Measurements from ENCODE around the gene TUBB. TPM values are rescaled to one million over a fixed set of nuclear protein-coding genes. Genes with fewer than 3 reads are reported as not detected.
A peak's percentile ranks its signal among the peaks of the same experiment; 100 is the strongest.

TUBB gene
- total RNA-seq, 1 donor from 2014 or later: 136 TPM

GRCh38 chr6:30707281-30707850 is 12.8 kb upstream of the TUBB start:
- TF ChIP-seq, protein P1, sequence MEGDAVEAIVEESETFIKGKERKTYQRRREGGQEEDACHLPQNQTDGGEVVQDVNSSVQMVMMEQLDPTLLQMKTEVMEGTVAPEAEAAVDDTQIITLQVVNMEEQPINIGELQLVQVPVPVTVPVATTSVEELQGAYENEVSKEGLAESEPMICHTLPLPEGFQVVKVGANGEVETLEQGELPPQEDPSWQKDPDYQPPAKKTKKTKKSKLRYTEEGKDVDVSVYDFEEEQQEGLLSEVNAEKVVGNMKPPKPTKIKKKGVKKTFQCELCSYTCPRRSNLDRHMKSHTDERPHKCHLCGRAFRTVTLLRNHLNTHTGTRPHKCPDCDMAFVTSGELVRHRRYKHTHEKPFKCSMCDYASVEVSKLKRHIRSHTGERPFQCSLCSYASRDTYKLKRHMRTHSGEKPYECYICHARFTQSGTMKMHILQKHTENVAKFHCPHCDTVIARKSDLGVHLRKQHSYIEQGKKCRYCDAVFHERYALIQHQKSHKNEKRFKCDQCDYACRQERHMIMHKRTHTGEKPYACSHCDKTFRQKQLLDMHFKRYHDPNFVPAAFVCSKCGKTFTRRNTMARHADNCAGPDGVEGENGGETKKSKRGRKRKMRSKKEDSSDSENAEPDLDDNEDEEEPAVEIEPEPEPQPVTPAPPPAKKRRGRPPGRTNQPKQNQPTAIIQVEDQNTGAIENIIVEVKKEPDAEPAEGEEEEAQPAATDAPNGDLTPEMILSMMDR (IDR thresholded peaks at IDR 0.05; ENCODE audit: insufficient read depth, low read length, severe bottlenecking): no peak
- H3K27me3 ChIP-seq (ENCODE audit: control insufficient read depth, insufficient read depth, low read length): no peaks in the 10 kb centered on the region
- DNase-seq (ENCODE audit: low read depth) (peak; percentile 46), FAIRE-seq (peak; percentile 66)
- no peak overlapping the region for H3K4me3 ChIP-seq (ENCODE audit: low read depth, low read length)
- H3K36me3 ChIP-seq (ENCODE audit: control insufficient read depth, insufficient read depth, low read length): peaks cover 6% of the 10 kb centered on the region

DNA sequence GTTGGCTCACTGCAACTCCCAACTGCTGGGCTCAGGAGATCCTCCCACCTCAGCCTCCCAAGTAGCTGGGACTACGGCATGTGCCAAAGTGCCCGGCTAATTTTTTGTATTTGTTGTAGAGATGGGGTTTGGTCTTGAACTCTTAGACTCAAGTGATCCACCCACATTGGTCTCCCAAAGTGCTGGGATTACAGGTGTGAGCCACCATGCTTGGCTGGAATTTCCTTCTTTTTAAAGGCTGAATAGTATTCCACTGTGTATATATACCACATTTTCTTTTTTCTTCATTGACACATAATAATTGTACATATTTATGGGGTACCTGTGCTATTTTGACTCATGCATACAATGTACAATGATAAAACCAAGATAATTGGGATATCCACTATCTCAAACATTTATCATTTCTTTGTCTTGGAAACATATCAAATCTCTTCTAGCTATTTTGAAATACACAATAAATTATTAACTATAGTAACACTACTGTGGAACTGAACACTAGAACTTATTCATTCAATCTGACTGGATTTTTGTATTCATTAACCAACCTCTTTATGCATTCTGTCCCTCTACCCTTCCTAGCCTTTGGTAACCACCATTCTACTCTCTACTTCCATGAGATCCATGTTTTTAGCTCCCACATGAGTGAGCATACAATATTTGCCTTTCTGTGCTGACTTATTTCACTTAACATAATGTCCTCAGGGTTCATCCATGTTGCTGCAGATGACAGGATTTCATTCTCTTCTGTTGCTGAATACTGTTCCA is 10.9 kb upstream of the TUBB start:
- Histone ChIP-seq H3K4me3 (ENCODE audit: low read depth, low read length) (no peak overlapping the region), H3K36me3 (ENCODE audit: control insufficient read depth, insufficient read depth, low read length) (peaks cover 4% of the 10 kb centered on the region), H3K27me3 (ENCODE audit: control insufficient read depth, insufficient read depth, low read length) (no peaks in the 10 kb centered on the region)
- no peak for DNase-seq (ENCODE audit: low read depth)
- no peak for FAIRE-seq
- TF ChIP-seq, protein P1 (IDR thresholded peaks at IDR 0.05; ENCODE audit: insufficient read depth, low read length, severe bottlenecking): no peak

- DNase-seq (ENCODE audit: low read depth) (no peak), FAIRE-seq (no peak)
- TF ChIP-seq, protein P1 (IDR thresholded peaks at IDR 0.05; ENCODE audit: insufficient read depth, low read length, severe bottlenecking): no peak
- H3K36me3 ChIP-seq (ENCODE audit: control insufficient read depth, insufficient read depth, low read length): no peaks in the 10 kb centered on the region
- H3K4me3 ChIP-seq (ENCODE audit: low read depth, low read length): no peak overlapping the region
- H3K27me3 ChIP-seq (ENCODE audit: control insufficient read depth, insufficient read depth, low read length): no peaks in the 10 kb centered on the region
These were observed 8.3 kb upstream of the TUBB start for GRCh38 chr6:30711758-30712380.

DNA sequence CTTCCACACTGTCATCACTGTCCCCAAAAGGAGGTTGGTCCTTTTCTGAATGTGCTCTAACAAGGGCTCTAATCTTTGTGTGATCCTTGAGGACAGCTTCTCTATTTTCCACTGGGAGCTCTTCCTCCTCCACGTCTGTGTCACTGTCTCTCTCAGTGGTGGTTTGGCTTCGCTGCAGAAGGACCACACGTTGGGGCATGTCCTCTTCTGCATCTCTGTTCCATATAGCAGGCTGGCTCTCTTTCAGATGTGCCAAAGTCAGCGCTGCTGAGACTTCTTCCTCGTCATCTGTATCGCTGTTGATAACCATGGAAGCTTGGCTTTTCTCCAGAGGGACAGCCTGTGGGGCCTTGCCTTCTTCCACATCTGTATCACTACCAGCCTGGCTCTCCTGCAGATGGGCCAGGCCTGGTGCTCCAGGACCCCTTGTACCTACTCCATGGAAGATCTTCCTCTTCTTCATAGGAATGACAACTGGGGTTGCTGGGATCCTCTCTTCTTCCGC is 7.7 kb upstream of the TUBB start:
- DNase-seq (ENCODE audit: low read depth): peak; percentile 51
- FAIRE-seq: no peak
- no peak overlapping the region for H3K4me3 ChIP-seq (ENCODE audit: low read depth, low read length)
- no peaks in the 10 kb centered on the region for H3K36me3 ChIP-seq (ENCODE audit: control insufficient read depth, insufficient read depth, low read length)
- TF ChIP-seq, protein P1 (IDR thresholded peaks at IDR 0.05; ENCODE audit: insufficient read depth, low read length, severe bottlenecking): no peak
- no peaks in the 10 kb centered on the region for H3K27me3 ChIP-seq (ENCODE audit: control insufficient read depth, insufficient read depth, low read length)

GRCh38 chr6:30714263-30714662 is 5.9 kb upstream of the TUBB start:
- Histone ChIP-seq H3K36me3 (ENCODE audit: control insufficient read depth, insufficient read depth, low read length) (no peaks in the 10 kb centered on the region), H3K4me3 (ENCODE audit: low read depth, low read length) (no peak overlapping the region), H3K27me3 (ENCODE audit: control insufficient read depth, insufficient read depth, low read length) (no peaks in the 10 kb centered on the region)
- DNase-seq (ENCODE audit: low read depth) (no peak), FAIRE-seq (no peak)
- TF ChIP-seq, protein P1 (IDR thresholded peaks at IDR 0.05; ENCODE audit: insufficient read depth, low read length, severe bottlenecking): no peak
